ENCODE data around the gene CSGALNACT2.
"Not testable (repeated sequence)": the region's sequence is repeated elsewhere in the genome, so short reads cannot be mapped to it uniquely, and the experiment has no call there.

GRCh38 chr10:43220251-43220650 is 82.0 kb downstream of the CSGALNACT2 start:
- TF ChIP-seq OVOL2 (CRISPR knock-in tag; IDR thresholded peaks at IDR 0.05; ENCODE audit: borderline replicate concordance); ATF3 (CRISPR knock-in tag; conservative IDR thresholded peaks at IDR 0.05); NR1H2 (CRISPR knock-in tag; IDR thresholded peaks at IDR 0.05); CTCF (IDR thresholded peaks at IDR 0.05); ETV6 (CRISPR knock-in tag; IDR thresholded peaks at IDR 0.05): not testable (repeated sequence)
